Measurements from ENCODE around the gene MUC4.
"Not testable (repeated sequence)": the region's sequence is repeated elsewhere in the genome, so short reads cannot be mapped to it uniquely, and the experiment has no call there.

MUC4 gene

GRCh38 chr3:195781236-195781635 is 30.5 kb downstream of the MUC4 start:
- not testable (repeated sequence) for DNase-seq (ENCODE audit: low read depth)

GRCh38 chr3:195777975-195778374 is 33.8 kb downstream of the MUC4 start:
- no peak for DNase-seq (ENCODE audit: low read depth)

GRCh38 chr3:195774917-195775316 is 36.8 kb downstream of the MUC4 start:
- no peak for DNase-seq (ENCODE audit: low read depth)

- no peak for DNase-seq (ENCODE audit: low read depth)
These were observed 37.7 kb downstream of the MUC4 start for GRCh38 chr3:195773956-195774537.

- DNase-seq (ENCODE audit: low read depth): no peak
These were observed 40.0 kb downstream of the MUC4 start for GRCh38 chr3:195771646-195772300.

- DNase-seq (ENCODE audit: low read depth): not testable (repeated sequence)
These were observed 40.7 kb downstream of the MUC4 start for GRCh38 chr3:195770841-195771645.

- DNase-seq (ENCODE audit: low read depth): no peak
These were observed 41.5 kb downstream of the MUC4 start for GRCh38 chr3:195770081-195770840.

- no peak for DNase-seq (ENCODE audit: low read depth)
These were observed 42.2 kb downstream of the MUC4 start for GRCh38 chr3:195769551-195769950.

GRCh38 chr3:195768831-195769303 is 42.9 kb downstream of the MUC4 start:
- no peak for DNase-seq (ENCODE audit: low read depth)

GRCh38 chr3:195768414-195768813 is 43.3 kb downstream of the MUC4 start:
- DNase-seq (ENCODE audit: low read depth): no peak

- DNase-seq (ENCODE audit: low read depth): no peak
These were observed 43.9 kb downstream of the MUC4 start for GRCh38 chr3:195767792-195768191.

GRCh38 chr3:195766671-195767070 is 45.1 kb downstream of the MUC4 start:
- DNase-seq (ENCODE audit: low read depth): no peak

- no peak for DNase-seq (ENCODE audit: low read depth)
These were observed 46.6 kb downstream of the MUC4 start for GRCh38 chr3:195764961-195765706.

GRCh38 chr3:195763843-195764825 is 47.6 kb downstream of the MUC4 start:
- DNase-seq (ENCODE audit: low read depth): no peak

- no peak for DNase-seq (ENCODE audit: low read depth)
These were observed 48.5 kb downstream of the MUC4 start for GRCh38 chr3:195763076-195763830.

GRCh38 chr3:195762611-195763010 is 49.1 kb downstream of the MUC4 start:
- no peak for DNase-seq (ENCODE audit: low read depth)

- no peak for DNase-seq (ENCODE audit: low read depth)
These were observed 49.5 kb downstream of the MUC4 start for GRCh38 chr3:195762249-195762585.

- DNase-seq (ENCODE audit: low read depth): no peak
These were observed 50.0 kb downstream of the MUC4 start for GRCh38 chr3:195761567-195762248.

- no peak for DNase-seq (ENCODE audit: low read depth)
These were observed 50.6 kb downstream of the MUC4 start for GRCh38 chr3:195761123-195761566.
